ENCODE data around the gene OPRM1. TPM values are rescaled to one million over a fixed set of nuclear protein-coding genes. Genes with fewer than 3 reads are reported as not detected.

OPRM1 gene
- total RNA-seq, 1 donor from 2014 or later = not detected

GRCh38 chr6:154010371-154010770, 28.7 kb upstream of the OPRM1 start:
- no peak overlapping the region for H3K27ac Mint-ChIP-seq

GRCh38 chr6:154012852-154013251, 26.2 kb upstream of the OPRM1 start:
- Histone ChIP-seq H3K4me3 (no peak overlapping the region), H3F3A (ENCODE audit: low read depth) (no peaks in the 10 kb centered on the region), H3K9me3 (ENCODE audit: low read depth) (no peaks in the 10 kb centered on the region), H2AFZ (replicated peaks) (no peak overlapping the region), H3K27ac (no peak overlapping the region), H3K4me1 (no peaks in the 10 kb centered on the region), H4K20me1 (ENCODE audit: low read depth) (no peaks in the 10 kb centered on the region), H3K27me3 (no peaks in the 10 kb centered on the region), H3K36me3 (no peaks in the 10 kb centered on the region), H3K4me2 (no peak overlapping the region), H3K79me2 (ENCODE audit: low read depth) (no peaks in the 10 kb centered on the region), H3K9ac (no peak overlapping the region)
- Mint-ChIP-seq H3K27ac (no peak overlapping the region), H3K4me1 (no peaks in the 10 kb centered on the region), H3K36me3 (no peaks in the 10 kb centered on the region), H3K27me3 (ENCODE audit: insufficient read depth, low read depth) (no peaks in the 10 kb centered on the region), H3K4me3 (no peak overlapping the region), H3K9me3 (no peaks in the 10 kb centered on the region)
- no peak for DNase-seq (ENCODE audit: low spot score)
- TF ChIP-seq EZH2 (IDR thresholded peaks at IDR 0.05) (no peak), EZH2phosphoT487 (IDR thresholded peaks at IDR 0.05) (no peak)
- TF ChIP-seq, protein P1, sequence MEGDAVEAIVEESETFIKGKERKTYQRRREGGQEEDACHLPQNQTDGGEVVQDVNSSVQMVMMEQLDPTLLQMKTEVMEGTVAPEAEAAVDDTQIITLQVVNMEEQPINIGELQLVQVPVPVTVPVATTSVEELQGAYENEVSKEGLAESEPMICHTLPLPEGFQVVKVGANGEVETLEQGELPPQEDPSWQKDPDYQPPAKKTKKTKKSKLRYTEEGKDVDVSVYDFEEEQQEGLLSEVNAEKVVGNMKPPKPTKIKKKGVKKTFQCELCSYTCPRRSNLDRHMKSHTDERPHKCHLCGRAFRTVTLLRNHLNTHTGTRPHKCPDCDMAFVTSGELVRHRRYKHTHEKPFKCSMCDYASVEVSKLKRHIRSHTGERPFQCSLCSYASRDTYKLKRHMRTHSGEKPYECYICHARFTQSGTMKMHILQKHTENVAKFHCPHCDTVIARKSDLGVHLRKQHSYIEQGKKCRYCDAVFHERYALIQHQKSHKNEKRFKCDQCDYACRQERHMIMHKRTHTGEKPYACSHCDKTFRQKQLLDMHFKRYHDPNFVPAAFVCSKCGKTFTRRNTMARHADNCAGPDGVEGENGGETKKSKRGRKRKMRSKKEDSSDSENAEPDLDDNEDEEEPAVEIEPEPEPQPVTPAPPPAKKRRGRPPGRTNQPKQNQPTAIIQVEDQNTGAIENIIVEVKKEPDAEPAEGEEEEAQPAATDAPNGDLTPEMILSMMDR (IDR thresholded peaks at IDR 0.05) = no peak

More at GRCh38 chr6:154010371-154010770, 28.7 kb upstream of the OPRM1 start:
- Mint-ChIP-seq H3K4me1 (no peaks in the 10 kb centered on the region), H3K27me3 (ENCODE audit: insufficient read depth, low read depth) (no peaks in the 10 kb centered on the region), H3K36me3 (no peaks in the 10 kb centered on the region), H3K4me3 (no peak overlapping the region), H3K9me3 (peaks cover 3% of the 10 kb centered on the region)
- Histone ChIP-seq H3K27ac (no peak overlapping the region), H3K79me2 (ENCODE audit: low read depth) (no peaks in the 10 kb centered on the region), H3K4me2 (no peak overlapping the region), H3K4me1 (no peaks in the 10 kb centered on the region), H3K9ac (no peak overlapping the region), H3F3A (ENCODE audit: low read depth) (no peaks in the 10 kb centered on the region), H3K9me3 (ENCODE audit: low read depth) (no peaks in the 10 kb centered on the region), H4K20me1 (ENCODE audit: low read depth) (no peaks in the 10 kb centered on the region), H3K4me3 (no peak overlapping the region), H3K27me3 (no peaks in the 10 kb centered on the region), H3K36me3 (no peaks in the 10 kb centered on the region), H2AFZ (replicated peaks) (no peak overlapping the region)
- no peak for DNase-seq (ENCODE audit: low spot score)
- TF ChIP-seq EZH2phosphoT487 (IDR thresholded peaks at IDR 0.05) (no peak), EZH2 (IDR thresholded peaks at IDR 0.05) (no peak)
- TF ChIP-seq, protein P1 (IDR thresholded peaks at IDR 0.05) = no peak

DNA sequence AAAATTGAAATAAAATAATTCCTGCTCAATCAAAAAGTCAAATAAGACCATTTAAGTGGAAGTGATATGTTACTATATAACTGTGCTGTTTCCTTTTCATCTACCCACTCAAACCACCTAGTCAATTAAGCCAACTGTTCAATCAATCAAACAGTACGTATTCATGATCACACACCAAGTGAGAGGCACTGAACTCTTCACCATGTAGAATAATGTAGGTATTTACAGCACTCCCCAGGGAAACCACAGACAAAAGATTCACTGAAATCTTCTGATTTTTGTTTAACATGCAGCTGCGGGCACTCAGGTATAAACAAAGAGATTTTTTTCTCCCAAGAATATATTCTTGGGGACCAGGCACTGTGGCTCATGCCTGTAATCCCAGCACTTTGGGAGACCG, 21.3 kb upstream of the OPRM1 start:
- no peaks in the 10 kb centered on the region for H3K36me3 ChIP-seq
- no peaks in the 10 kb centered on the region for H3K79me2 ChIP-seq (ENCODE audit: low read depth)
- no peak overlapping the region for H3K4me3 ChIP-seq
- H3K27me3 ChIP-seq = no peaks in the 10 kb centered on the region
- no peak overlapping the region for H3K9ac ChIP-seq
- no peaks in the 10 kb centered on the region for H3K4me1 ChIP-seq
- Mint-ChIP-seq H3K4me3 (no peak overlapping the region), H3K36me3 (no peaks in the 10 kb centered on the region), H3K27me3 (ENCODE audit: insufficient read depth, low read depth) (no peaks in the 10 kb centered on the region), H3K27ac (no peak overlapping the region), H3K4me1 (no peaks in the 10 kb centered on the region), H3K9me3 (peaks cover 2% of the 10 kb centered on the region)
- H2AFZ ChIP-seq (replicated peaks) = no peak overlapping the region
- no peak for DNase-seq (ENCODE audit: low spot score)
- H3K4me2 ChIP-seq = no peak overlapping the region
- no peak overlapping the region for H3K27ac ChIP-seq
- TF ChIP-seq, protein P1 (IDR thresholded peaks at IDR 0.05) = no peak
- TF ChIP-seq EZH2phosphoT487 (IDR thresholded peaks at IDR 0.05) (no peak), EZH2 (IDR thresholded peaks at IDR 0.05) (no peak)
- no peaks in the 10 kb centered on the region for H3K9me3 ChIP-seq (ENCODE audit: low read depth)
- no peaks in the 10 kb centered on the region for H4K20me1 ChIP-seq (ENCODE audit: low read depth)
- H3F3A ChIP-seq (ENCODE audit: low read depth) = no peaks in the 10 kb centered on the region
